Mucosa of descending colon (tissue), 3 donors: ENCODE results near the gene GNAS-AS1. TPM values are rescaled to one million over a fixed set of nuclear protein-coding genes. Genes with fewer than 3 reads are reported as not detected.

Source experiments
- ATAC-seq: fragments of 200-7000 bp; cut with Tn5 transposase; one replicate; pipeline ENCODE4 v1.9.1; 2020; ENCODE audit warnings: mild to moderate bottlenecking, moderate library complexity
- DNase-seq, 3 donors: peaks; one replicate each; pipeline ENCODE4 v3.0.0-alpha.2; 2020
- H3K36me3 ChIP-seq: fragments of 200-600 bp; one replicate; pipeline ENCODE4 v1.8.0; 2021; ENCODE audit warnings: low read depth, mild to moderate bottlenecking
- H3K4me1 ChIP-seq: fragments of 200-600 bp; one replicate; pipeline ENCODE4 v1.8.0; 2021; ENCODE audit warnings: low read depth, mild to moderate bottlenecking
- H3K4me3 ChIP-seq: fragments of 200-600 bp; one replicate; pipeline ENCODE4 v1.8.0; 2021; ENCODE audit warnings: mild to moderate bottlenecking
- H3K9me3 ChIP-seq: fragments of 200-600 bp; one replicate; pipeline ENCODE4 v1.8.0; 2021; ENCODE audit warnings: mild to moderate bottlenecking
- intact Hi-C, 2 donors: fragments of 100-400 bp; cut with DNase I in 1 of 2; cut with micrococcal nuclease in 1 of 2; formaldehyde crosslinking; loops; one replicate each; pipeline versions ENCODE4 v1.11.0 to v1.11.1; 2022; cut with DNase I, micrococcal nuclease
- total RNA-seq, 3 donors: library from RNA; stranded (reverse); fragmentation: NEBNext Ultra II Directional in 2 of 3; extraction: Animal tissue kit (Norgen Biotek cat#: 25700) in 2 of 3; gene quantifications; one replicate each; pipeline versions ENCODE4 v1.2.1 to v1.2.4, GENCODE V29; 2021 to 2023
- TF ChIP-seq, protein P1 (sequence below): fragments of 200-600 bp; IDR thresholded peaks from one replicate; pipeline ENCODE4 v1.8.0; 2022; ENCODE audit warnings: antibody characterized with exemption, mild to moderate bottlenecking
- donor health status: DM: no; HTN: no; CAD: no; lungs with moderate emphysema.
- donor health status: DM: no; HTN: no; CAD: no.
- donor health status: DM: no; HTN: yes; CAD: no.

Gene GNAS-AS1
- total RNA-seq, 3 donors from 2014 or later = 0.54 to 1.4 (median 1.0) TPM

DNA sequence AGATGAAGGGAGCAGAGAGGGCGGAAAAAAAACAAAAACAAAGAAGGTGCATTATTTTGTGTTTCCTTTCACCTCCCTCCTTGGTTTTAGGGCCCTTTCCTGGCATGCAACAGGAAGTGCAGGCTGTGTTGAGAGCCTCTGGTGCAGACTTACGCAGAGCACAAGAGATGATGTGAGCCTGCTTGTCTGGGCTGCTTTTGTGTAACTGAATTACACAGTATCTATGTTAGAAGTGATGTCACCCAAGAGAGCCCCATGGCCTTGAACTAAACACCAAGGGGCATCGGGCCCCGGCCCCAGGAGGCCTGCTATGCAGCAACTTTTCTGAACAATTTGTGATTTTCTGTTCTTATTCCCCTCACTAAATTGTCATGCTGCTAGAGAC lies 27.3 kb upstream of the GNAS-AS1 start:
- Histone ChIP-seq H3K36me3 (no peaks in the 10 kb centered on the region), H3K4me1 (no peaks in the 10 kb centered on the region), H3K9me3 (no peaks in the 10 kb centered on the region), H3K4me3 (no peak overlapping the region)
- no peak for ATAC-seq
- no peak for DNase-seq
- intact Hi-C loops = no loop called here
- TF ChIP-seq, protein P1, sequence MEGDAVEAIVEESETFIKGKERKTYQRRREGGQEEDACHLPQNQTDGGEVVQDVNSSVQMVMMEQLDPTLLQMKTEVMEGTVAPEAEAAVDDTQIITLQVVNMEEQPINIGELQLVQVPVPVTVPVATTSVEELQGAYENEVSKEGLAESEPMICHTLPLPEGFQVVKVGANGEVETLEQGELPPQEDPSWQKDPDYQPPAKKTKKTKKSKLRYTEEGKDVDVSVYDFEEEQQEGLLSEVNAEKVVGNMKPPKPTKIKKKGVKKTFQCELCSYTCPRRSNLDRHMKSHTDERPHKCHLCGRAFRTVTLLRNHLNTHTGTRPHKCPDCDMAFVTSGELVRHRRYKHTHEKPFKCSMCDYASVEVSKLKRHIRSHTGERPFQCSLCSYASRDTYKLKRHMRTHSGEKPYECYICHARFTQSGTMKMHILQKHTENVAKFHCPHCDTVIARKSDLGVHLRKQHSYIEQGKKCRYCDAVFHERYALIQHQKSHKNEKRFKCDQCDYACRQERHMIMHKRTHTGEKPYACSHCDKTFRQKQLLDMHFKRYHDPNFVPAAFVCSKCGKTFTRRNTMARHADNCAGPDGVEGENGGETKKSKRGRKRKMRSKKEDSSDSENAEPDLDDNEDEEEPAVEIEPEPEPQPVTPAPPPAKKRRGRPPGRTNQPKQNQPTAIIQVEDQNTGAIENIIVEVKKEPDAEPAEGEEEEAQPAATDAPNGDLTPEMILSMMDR = no peak

DNA sequence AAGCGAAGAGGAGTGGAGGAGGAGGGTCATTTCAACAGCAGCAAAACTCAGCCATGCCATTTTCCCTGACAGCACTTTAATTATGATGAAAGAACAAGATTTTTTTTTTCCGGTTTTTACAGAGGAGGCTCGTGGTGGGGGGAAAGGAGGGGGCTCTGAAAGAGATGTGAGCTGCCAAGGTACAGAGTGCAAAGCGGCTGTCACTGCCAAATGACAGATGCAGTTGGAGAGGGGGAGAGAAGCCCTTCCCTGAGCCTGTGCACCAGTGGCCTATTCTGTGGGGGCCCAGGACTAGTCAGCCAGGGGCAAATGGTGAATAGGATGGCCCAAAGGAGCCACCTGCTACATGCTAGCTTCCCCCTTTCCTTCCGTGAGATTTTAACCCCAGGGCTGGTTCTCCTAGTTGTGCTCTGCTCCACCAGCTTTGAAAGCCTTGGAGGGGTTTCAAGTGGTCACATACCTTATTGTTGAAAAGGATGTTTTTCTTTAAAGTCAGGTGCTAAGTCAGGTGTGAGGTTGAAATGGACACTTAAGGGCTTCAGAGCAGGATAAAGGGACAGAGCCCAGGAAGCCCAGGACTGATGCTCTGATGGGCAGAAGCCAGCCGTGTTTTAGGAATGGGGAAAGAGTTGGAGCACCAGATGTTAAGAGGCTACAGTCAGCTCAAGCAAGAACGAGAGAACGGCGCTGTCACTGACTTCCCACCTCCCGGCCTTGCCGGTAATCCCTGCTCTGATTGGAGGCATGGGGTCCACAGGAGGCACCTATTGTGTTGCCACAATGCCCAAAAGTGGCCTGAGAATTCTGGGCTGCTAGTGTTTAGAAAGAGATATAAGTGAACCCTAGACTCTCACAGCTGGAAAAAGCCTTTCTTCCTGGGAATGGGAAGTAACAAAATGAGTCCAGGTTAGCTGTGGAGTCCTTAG lies 26.6 kb upstream of the GNAS-AS1 start:
- DNase-seq (no peak), ATAC-seq (no peak)
- Histone ChIP-seq H3K4me1 (no peaks in the 10 kb centered on the region), H3K9me3 (no peaks in the 10 kb centered on the region), H3K4me3 (no peak overlapping the region), H3K36me3 (no peaks in the 10 kb centered on the region)
- TF ChIP-seq, protein P1 = no peak
- intact Hi-C loops = no loop called here

DNA sequence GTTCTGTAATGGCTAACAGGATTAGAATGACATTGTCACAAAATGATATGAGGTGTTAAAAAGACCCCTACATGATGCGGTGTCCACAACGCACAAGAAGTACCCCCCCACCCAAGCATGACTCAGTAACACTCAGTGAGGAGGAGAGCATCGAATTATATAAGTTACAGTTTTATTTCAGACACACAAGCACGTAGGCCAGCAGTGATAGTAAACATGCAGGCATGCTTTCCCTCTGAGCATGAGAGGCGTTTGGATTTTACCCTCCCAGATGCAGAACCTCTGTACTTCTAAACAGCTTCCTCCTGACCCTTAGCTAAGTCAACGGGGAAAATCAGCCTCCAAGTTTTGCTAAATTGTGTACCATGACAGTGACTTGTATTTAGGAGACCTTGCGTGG lies 25.7 kb upstream of the GNAS-AS1 start:
- TF ChIP-seq, protein P1 = no peak
- no peak overlapping the region for H3K4me3 ChIP-seq
- H3K4me1 ChIP-seq = no peaks in the 10 kb centered on the region
- H3K9me3 ChIP-seq = no peaks in the 10 kb centered on the region
- DNase-seq (no peak), ATAC-seq (no peak)
- H3K36me3 ChIP-seq = no peaks in the 10 kb centered on the region
- intact Hi-C loops = no loop called here

DNA sequence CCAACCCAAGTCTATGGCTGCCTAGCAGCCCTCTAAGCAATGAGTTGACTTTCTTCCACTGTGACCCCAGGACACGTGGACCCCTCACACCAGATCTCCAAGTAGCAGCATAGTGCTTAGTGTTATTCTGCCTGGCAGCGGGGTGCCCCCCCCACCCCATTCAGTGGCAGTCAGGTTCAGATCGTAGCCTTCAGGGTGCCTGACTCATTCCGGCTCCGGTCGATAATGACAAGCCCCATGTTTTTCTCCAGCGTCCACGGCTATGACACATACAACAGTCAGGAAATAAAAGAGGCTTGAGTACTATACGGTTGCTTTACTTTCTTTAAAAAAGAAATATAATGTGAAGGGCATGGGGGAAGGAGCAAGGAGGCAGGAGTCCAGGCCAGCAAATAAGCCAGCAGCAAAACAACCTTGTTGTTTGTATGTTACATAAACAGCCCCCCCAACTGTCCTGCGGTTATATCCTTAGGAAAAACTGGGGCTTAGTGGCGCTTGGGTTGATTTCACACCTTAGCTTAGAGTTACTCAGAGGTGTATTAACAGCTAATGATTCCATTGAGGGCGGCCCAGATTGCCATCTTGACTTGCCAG lies 24.9 kb upstream of the GNAS-AS1 start:
- intact Hi-C loops = no loop called here
- DNase-seq = no peak
- ATAC-seq = no peak
- H3K4me3 ChIP-seq = no peak overlapping the region
- no peaks in the 10 kb centered on the region for H3K9me3 ChIP-seq
- no peaks in the 10 kb centered on the region for H3K36me3 ChIP-seq
- TF ChIP-seq, protein P1 = no peak
- no peaks in the 10 kb centered on the region for H3K4me1 ChIP-seq

DNA sequence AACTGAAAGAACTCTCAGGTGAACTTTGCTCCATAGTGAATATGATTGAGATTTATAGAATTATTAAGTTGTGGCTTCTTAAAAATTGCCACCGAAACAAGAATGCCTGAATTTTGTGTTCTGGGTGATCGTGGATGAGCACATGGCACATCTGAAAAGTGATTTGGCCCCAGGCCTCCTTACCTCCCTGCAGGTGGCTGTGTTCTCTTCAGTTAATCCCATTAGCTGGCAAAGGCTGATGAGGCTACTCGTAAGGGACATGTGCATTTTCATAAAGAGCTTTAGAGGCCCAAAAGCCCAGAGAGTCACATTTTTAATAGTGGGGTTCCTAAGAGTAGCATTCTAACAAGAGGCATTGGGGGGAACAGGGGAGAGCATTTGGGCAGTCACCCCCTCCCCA lies 24.4 kb upstream of the GNAS-AS1 start:
- H3K4me1 ChIP-seq = no peaks in the 10 kb centered on the region
- H3K36me3 ChIP-seq = no peaks in the 10 kb centered on the region
- DNase-seq = no peak
- ATAC-seq = no peak
- H3K9me3 ChIP-seq = no peaks in the 10 kb centered on the region
- no peak overlapping the region for H3K4me3 ChIP-seq
- TF ChIP-seq, protein P1 = no peak
- intact Hi-C loops = no loop called here
